ENCODE results near the gene EEFSEC. TPM values are rescaled to one million over a fixed set of nuclear protein-coding genes. Genes with fewer than 3 reads are reported as not detected.

The EEFSEC gene
- polyA plus RNA-seq, 1 donor from 2014 or later = 4.6 TPM

DNA sequence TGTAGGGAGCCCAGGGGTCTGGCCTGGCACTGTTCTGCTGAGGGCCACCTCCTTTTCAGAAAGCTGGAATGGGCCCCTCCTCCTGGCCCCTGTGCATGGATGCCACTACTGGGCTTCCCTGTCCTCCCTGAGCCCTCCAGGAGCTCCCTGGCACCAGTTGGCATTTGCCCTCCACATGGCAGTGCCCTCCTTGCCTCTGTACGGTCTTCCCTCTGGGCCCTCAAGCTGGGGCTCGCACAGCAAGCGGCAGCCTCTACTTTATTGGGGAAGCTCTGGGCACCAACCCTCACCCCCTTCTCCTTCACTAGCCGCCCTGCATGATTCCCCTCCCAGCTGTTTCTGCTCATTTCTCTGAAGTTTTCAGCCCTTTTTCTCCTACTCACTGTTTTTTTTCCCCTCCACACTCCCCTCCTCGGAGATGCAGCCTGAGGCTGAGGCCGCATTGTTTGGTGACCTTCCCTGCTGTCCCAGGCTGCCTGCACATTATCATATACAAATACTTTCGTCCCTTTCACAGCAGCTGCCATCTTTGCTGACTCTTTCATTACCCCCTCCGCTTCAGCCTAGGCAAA, 127.3 kb downstream of the EEFSEC start:
- TF ChIP-seq RAD21 (conservative IDR thresholded peaks at IDR 0.05) = no peak
- TF ChIP-seq, protein P1, sequence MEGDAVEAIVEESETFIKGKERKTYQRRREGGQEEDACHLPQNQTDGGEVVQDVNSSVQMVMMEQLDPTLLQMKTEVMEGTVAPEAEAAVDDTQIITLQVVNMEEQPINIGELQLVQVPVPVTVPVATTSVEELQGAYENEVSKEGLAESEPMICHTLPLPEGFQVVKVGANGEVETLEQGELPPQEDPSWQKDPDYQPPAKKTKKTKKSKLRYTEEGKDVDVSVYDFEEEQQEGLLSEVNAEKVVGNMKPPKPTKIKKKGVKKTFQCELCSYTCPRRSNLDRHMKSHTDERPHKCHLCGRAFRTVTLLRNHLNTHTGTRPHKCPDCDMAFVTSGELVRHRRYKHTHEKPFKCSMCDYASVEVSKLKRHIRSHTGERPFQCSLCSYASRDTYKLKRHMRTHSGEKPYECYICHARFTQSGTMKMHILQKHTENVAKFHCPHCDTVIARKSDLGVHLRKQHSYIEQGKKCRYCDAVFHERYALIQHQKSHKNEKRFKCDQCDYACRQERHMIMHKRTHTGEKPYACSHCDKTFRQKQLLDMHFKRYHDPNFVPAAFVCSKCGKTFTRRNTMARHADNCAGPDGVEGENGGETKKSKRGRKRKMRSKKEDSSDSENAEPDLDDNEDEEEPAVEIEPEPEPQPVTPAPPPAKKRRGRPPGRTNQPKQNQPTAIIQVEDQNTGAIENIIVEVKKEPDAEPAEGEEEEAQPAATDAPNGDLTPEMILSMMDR (IDR thresholded peaks at IDR 0.05; ENCODE audit: poor library complexity, severe bottlenecking) = no peak
- TF ChIP-seq TAF1 (IDR thresholded peaks at IDR 0.05; ENCODE audit: low read depth) = no peak
- TF ChIP-seq EP300 (conservative IDR thresholded peaks at IDR 0.05; ENCODE audit: poor library complexity, severe bottlenecking) = no peak
- TF ChIP-seq MXI1 (conservative IDR thresholded peaks at IDR 0.05; ENCODE audit: poor library complexity, severe bottlenecking) = no peak
- TF ChIP-seq SMC3 (conservative IDR thresholded peaks at IDR 0.05; ENCODE audit: poor library complexity) = no peak
- TF ChIP-seq, protein P2, sequence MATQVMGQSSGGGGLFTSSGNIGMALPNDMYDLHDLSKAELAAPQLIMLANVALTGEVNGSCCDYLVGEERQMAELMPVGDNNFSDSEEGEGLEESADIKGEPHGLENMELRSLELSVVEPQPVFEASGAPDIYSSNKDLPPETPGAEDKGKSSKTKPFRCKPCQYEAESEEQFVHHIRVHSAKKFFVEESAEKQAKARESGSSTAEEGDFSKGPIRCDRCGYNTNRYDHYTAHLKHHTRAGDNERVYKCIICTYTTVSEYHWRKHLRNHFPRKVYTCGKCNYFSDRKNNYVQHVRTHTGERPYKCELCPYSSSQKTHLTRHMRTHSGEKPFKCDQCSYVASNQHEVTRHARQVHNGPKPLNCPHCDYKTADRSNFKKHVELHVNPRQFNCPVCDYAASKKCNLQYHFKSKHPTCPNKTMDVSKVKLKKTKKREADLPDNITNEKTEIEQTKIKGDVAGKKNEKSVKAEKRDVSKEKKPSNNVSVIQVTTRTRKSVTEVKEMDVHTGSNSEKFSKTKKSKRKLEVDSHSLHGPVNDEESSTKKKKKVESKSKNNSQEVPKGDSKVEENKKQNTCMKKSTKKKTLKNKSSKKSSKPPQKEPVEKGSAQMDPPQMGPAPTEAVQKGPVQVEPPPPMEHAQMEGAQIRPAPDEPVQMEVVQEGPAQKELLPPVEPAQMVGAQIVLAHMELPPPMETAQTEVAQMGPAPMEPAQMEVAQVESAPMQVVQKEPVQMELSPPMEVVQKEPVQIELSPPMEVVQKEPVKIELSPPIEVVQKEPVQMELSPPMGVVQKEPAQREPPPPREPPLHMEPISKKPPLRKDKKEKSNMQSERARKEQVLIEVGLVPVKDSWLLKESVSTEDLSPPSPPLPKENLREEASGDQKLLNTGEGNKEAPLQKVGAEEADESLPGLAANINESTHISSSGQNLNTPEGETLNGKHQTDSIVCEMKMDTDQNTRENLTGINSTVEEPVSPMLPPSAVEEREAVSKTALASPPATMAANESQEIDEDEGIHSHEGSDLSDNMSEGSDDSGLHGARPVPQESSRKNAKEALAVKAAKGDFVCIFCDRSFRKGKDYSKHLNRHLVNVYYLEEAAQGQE (IDR thresholded peaks at IDR 0.05; ENCODE audit: borderline replicate concordance) = no peak
- Histone ChIP-seq H4K20me1 (ENCODE audit: insufficient read depth) (no peaks in the 10 kb centered on the region), H3K9me3 (ENCODE audit: low read length) (no peaks in the 10 kb centered on the region), H3K36me3 (ENCODE audit: insufficient read depth, low read length) (no peaks in the 10 kb centered on the region), H3K4me2 (ENCODE audit: low read length) (no peak overlapping the region), H3K27ac (ENCODE audit: low read length) (no peak overlapping the region), H3K4me3 (ENCODE audit: low read length) (no peak overlapping the region), H2AFZ (ENCODE audit: low read depth, low read length) (no peak overlapping the region), H3K9me2 (ENCODE audit: insufficient read depth, low read length) (no peaks in the 10 kb centered on the region), H3F3A (ENCODE audit: insufficient read depth, low read length, poor library complexity, severe bottlenecking) (no peaks in the 10 kb centered on the region), H3K79me2 (replicated peaks; ENCODE audit: insufficient read depth, low read length) (no peaks in the 10 kb centered on the region), H3K27me3 (ENCODE audit: insufficient read depth, low read depth, low read length) (no peaks in the 10 kb centered on the region), H3K9ac (ENCODE audit: low read length) (no peak overlapping the region)

- H3K4me3 ChIP-seq (ENCODE audit: low read length) = no peak overlapping the region
Observed at GRCh38 chr3:128281056-128281455, 127.8 kb downstream of the EEFSEC start.

More at GRCh38 chr3:128281056-128281455, 127.8 kb downstream of the EEFSEC start:
- no peak overlapping the region for H3K9ac ChIP-seq (ENCODE audit: low read length)
- no peaks in the 10 kb centered on the region for H3K9me2 ChIP-seq (ENCODE audit: insufficient read depth, low read length)
- no peaks in the 10 kb centered on the region for H4K20me1 ChIP-seq (ENCODE audit: insufficient read depth)
- H3K4me2 ChIP-seq (ENCODE audit: low read length) = no peak overlapping the region
- H3K36me3 ChIP-seq (ENCODE audit: insufficient read depth, low read length) = no peaks in the 10 kb centered on the region
- H3F3A ChIP-seq (ENCODE audit: insufficient read depth, low read length, poor library complexity, severe bottlenecking) = no peaks in the 10 kb centered on the region
- H3K79me2 ChIP-seq (replicated peaks; ENCODE audit: insufficient read depth, low read length) = no peaks in the 10 kb centered on the region
- H2AFZ ChIP-seq (ENCODE audit: low read depth, low read length) = no peak overlapping the region
- H3K27me3 ChIP-seq (ENCODE audit: insufficient read depth, low read depth, low read length) = no peaks in the 10 kb centered on the region
- no peaks in the 10 kb centered on the region for H3K9me3 ChIP-seq (ENCODE audit: low read length)
- no peak overlapping the region for H3K27ac ChIP-seq (ENCODE audit: low read length)
- no peak for TF ChIP-seq MXI1 (conservative IDR thresholded peaks at IDR 0.05; ENCODE audit: poor library complexity, severe bottlenecking)
- no peak for TF ChIP-seq EP300 (conservative IDR thresholded peaks at IDR 0.05; ENCODE audit: poor library complexity, severe bottlenecking)
- TF ChIP-seq SMC3 (conservative IDR thresholded peaks at IDR 0.05; ENCODE audit: poor library complexity) = no peak
- TF ChIP-seq EZH2 (IDR thresholded peaks at IDR 0.05; ENCODE audit: borderline replicate concordance, insufficient read depth, low read length, poor library complexity, severe bottlenecking) = no peak
- TF ChIP-seq, protein P2 (IDR thresholded peaks at IDR 0.05; ENCODE audit: borderline replicate concordance) = no peak
- no peak for TF ChIP-seq TAF1 (IDR thresholded peaks at IDR 0.05; ENCODE audit: low read depth)
- TF ChIP-seq POLR2AphosphoS5 (IDR thresholded peaks at IDR 0.05) = no peak
- no peak for TF ChIP-seq RAD21 (conservative IDR thresholded peaks at IDR 0.05)
- TF ChIP-seq, protein P1 (IDR thresholded peaks at IDR 0.05; ENCODE audit: poor library complexity, severe bottlenecking) = no peak

Measured in neural cell (in vitro differentiated cells).